CD4-positive, alpha-beta T cell (primary cell): Measurements from ENCODE around the gene CLOCK. TPM values are rescaled to one million over a fixed set of nuclear protein-coding genes. Genes with fewer than 3 reads are reported as not detected.

Experiments used
- ATAC-seq: fragments of 200-7000 bp; cut with Tn5 transposase; one replicate; pipeline ENCODE4 v1.10.0; 2022; ENCODE audit warnings: mild to moderate bottlenecking; ENCODE audit not compliant: poor library complexity
- CTCF ChIA-PET: fragments of 350-600 bp; sonication (Branson Sonifier 250); formaldehyde crosslinking; loops from one replicate; lab custom pipeline; 2021; ENCODE audit warnings: antibody characterized with exemption, inconsistent platforms; lab: Charles Lee
- POLR2A ChIA-PET: fragments of 350-600 bp; sonication (Branson Sonifier 250); formaldehyde crosslinking; loops from one replicate; lab custom pipeline; 2021; ENCODE audit warnings: antibody characterized with exemption, inconsistent platforms; lab: Charles Lee
- DNase-seq, 14 experiments: peaks; one replicate each; pipeline ENCODE4 v3.0.0-alpha.2; 2013 to 2020; ENCODE audit warnings: mixed read lengths in 2 of 14
- H3K27ac ChIP-seq, 2 donors: one replicate each; pipeline versions ENCODE4 v1.5.1 to v1.7.0; 2013; ENCODE audit warnings: low read length in 2 of 2, low read depth in 1 of 2, mild to moderate bottlenecking in 1 of 2
- H3K27me3 ChIP-seq, 2 experiments: 1 replicate in 1 of 2; 2 replicates in 1 of 2; pipeline versions ENCODE4 v1.6.1 to v1.7.0; 2013; ENCODE audit warnings: low read length in 2 of 2, control low read depth in 1 of 2, mild to moderate bottlenecking in 1 of 2, moderate library complexity in 1 of 2; ENCODE audit not compliant: insufficient read depth in 2 of 2, control insufficient read depth in 1 of 2
- H3K36me3 ChIP-seq: one replicate; pipeline ENCODE4 v1.6.1; 2013; ENCODE audit warnings: low read length, control low read depth; ENCODE audit not compliant: insufficient read depth
- H3K4me1 ChIP-seq: one replicate; pipeline ENCODE4 v1.6.1; 2013; ENCODE audit warnings: low read length, control low read depth; ENCODE audit not compliant: insufficient read depth
- H3K4me3 ChIP-seq: one replicate; pipeline ENCODE4 v1.5.1; 2013; ENCODE audit warnings: mild to moderate bottlenecking, low read length, moderate library complexity
- H3K9me3 ChIP-seq, 2 experiments: 1 replicate in 1 of 2; 2 replicates in 1 of 2; pipeline versions ENCODE4 v1.6.1 to v1.7.0; 2013; ENCODE audit warnings: low read length in 2 of 2, mild to moderate bottlenecking in 2 of 2, control low read depth in 1 of 2, moderate library complexity in 1 of 2; ENCODE audit not compliant: control insufficient read depth in 1 of 2, insufficient read depth in 1 of 2
- H3K27ac Mint-ChIP-seq: one replicate; pipeline ENCODE4 v1.8.0; 2020; ENCODE audit warnings: mixed read lengths
- H3K27me3 Mint-ChIP-seq: one replicate; pipeline ENCODE4 v1.8.0; 2021; ENCODE audit warnings: mixed read lengths
- H3K36me3 Mint-ChIP-seq: one replicate; pipeline ENCODE4 v1.8.0; 2021; ENCODE audit warnings: low read depth, mixed read lengths
- H3K4me1 Mint-ChIP-seq: one replicate; pipeline ENCODE4 v1.8.0; 2021; ENCODE audit warnings: low read depth, mixed read lengths
- H3K4me3 Mint-ChIP-seq: one replicate; pipeline ENCODE4 v1.8.0; 2020; ENCODE audit warnings: mild to moderate bottlenecking, mixed read lengths
- H3K9me3 Mint-ChIP-seq: one replicate; pipeline ENCODE4 v1.8.0; 2020; ENCODE audit warnings: mixed read lengths
- CTCF ChIP-seq: fragments of 200-600 bp; IDR thresholded peaks from one replicate; pipeline ENCODE4 v1.8.0; 2022; ENCODE audit warnings: antibody characterized with exemption, mild to moderate bottlenecking
- intact Hi-C, 2 experiments: fragments of 100-400 bp; cut with DNase I in 1 of 2; cut with micrococcal nuclease in 1 of 2; formaldehyde crosslinking; loops; one replicate each; pipeline versions ENCODE4 v1.15.1 to v1.9.0; 2023 to 2025; cut with DNase I, micrococcal nuclease
- total RNA-seq, 174 experiments: library from RNA in 2 of 174; stranded (reverse) in 2 of 174; gene quantifications; one replicate each; pipeline ENCODE4 v1.2.3 and lab custom pipeline; 2021 to 2026

CLOCK gene
- total RNA-seq, 2 experiments from 2014 or later: 4.9 to 5.6 TPM

- H3K27me3 ChIP-seq: no peaks in the 10 kb centered on the region
- H3K27ac Mint-ChIP-seq: peak overlapping the region; percentile 73
- peaks cover 6% of the 10 kb centered on the region for H3K36me3 ChIP-seq
- no peak for TF ChIP-seq CTCF
- POLR2A ChIA-PET: interaction anchor here (0.9 to 3.7 kb wide), 5 partner anchors 11 to 552 kb away, joined by 3 to 37 read pairs (median 7); partner anchors contain the start of genes CEP135, CLOCK and SRD5A3
- H3K4me3 Mint-ChIP-seq: peak overlapping the region; percentile 91
- H3K4me1 ChIP-seq: peaks cover 34% of the 10 kb centered on the region
- peak overlapping the region in 1 of 2 donors; percentile 5 for H3K27ac ChIP-seq
- no peaks in the 10 kb centered on the region for H3K9me3 ChIP-seq
- ATAC-seq: no peak
- CTCF ChIA-PET: no interaction called here
- H3K4me3 ChIP-seq: peak overlapping the region; percentile 79
- no peaks in the 10 kb centered on the region for H3K9me3 Mint-ChIP-seq
- H3K4me1 Mint-ChIP-seq: peaks cover 51% of the 10 kb centered on the region
- no peaks in the 10 kb centered on the region for H3K27me3 Mint-ChIP-seq
- H3K36me3 Mint-ChIP-seq: peaks cover 31% of the 10 kb centered on the region
- DNase-seq: peak in 1 of 14 experiments; percentile 6
- intact Hi-C loops: loop anchor here (2.0 to 5.0 kb wide), 3 partner anchors 45 to 458 kb away; partner anchors contain the start of gene EXOC1 (in 1 of the 2)
These were observed 149.6 kb downstream of the CLOCK start for GRCh38 chr4:55397126-55397436.

GRCh38 chr4:55396308-55397125 lies 150.2 kb downstream of the CLOCK start:
- intact Hi-C loops: loop anchor here (2.0 to 5.0 kb wide), 3 partner anchors 46 to 458 kb away; partner anchors contain the start of gene EXOC1 (in 1 of the 2)
- H3K4me3 Mint-ChIP-seq: peak overlapping the region; percentile 91
- Histone ChIP-seq H3K9me3 (no peaks in the 10 kb centered on the region), H3K27me3 (no peaks in the 10 kb centered on the region), H3K4me3 (peak overlapping the region; percentile 79), H3K27ac (peak overlapping the region; percentile 73 to 94), H3K4me1 (peaks cover 34% of the 10 kb centered on the region), H3K36me3 (peaks cover 6% of the 10 kb centered on the region)
- POLR2A ChIA-PET: interaction anchor here (0.9 to 3.7 kb wide), 6 partner anchors 10 to 552 kb away, joined by 3 to 37 read pairs (median 6); partner anchors contain the start of genes CEP135, CLOCK and SRD5A3
- H3K4me1 Mint-ChIP-seq: peaks cover 51% of the 10 kb centered on the region
- peak overlapping the region; percentile 73 for H3K27ac Mint-ChIP-seq
- H3K9me3 Mint-ChIP-seq: no peaks in the 10 kb centered on the region
- peaks cover 31% of the 10 kb centered on the region for H3K36me3 Mint-ChIP-seq
- no peak for TF ChIP-seq CTCF
- H3K27me3 Mint-ChIP-seq: no peaks in the 10 kb centered on the region
- CTCF ChIA-PET: interaction anchor here (1.0 to 1.8 kb wide), 3 partner anchors 12 to 158 kb away, joined by 3 to 11 read pairs (median 4); partner anchors contain the start of gene SRD5A3
- ATAC-seq: no peak
- peak in 11 of 14 experiments; percentile 3 to 51 (median 22) for DNase-seq

GRCh38 chr4:55395529-55396307 lies 151.0 kb downstream of the CLOCK start, which contains the start of gene TMEM165:
Gene TMEM165 (plus strand): TSS chr4:55395957. CDS start chr4:55396190, 233 bp downstream.
- peaks cover 44% of the 10 kb centered on the region for H3K4me1 Mint-ChIP-seq
- Histone ChIP-seq H3K27ac (peak within 1 kb of the TSS; percentile 73 to 94), H3K36me3 (peaks cover under 1% of the 10 kb centered on the region), H3K27me3 (no peaks in the 10 kb centered on the region), H3K4me1 (peaks cover 34% of the 10 kb centered on the region), H3K9me3 (no peaks in the 10 kb centered on the region), H3K4me3 (peak within 1 kb of the TSS; percentile 79)
- ChIA-PET POLR2A (interaction anchor here (0.6 to 3.7 kb wide), 17 partner anchors 10 to 1564 kb away, joined by 3 to 37 read pairs (median 3); partner anchors contain the start of genes CLOCK, PPAT, REST and SRD5A3), CTCF (interaction anchor here (1.0 to 1.8 kb wide), 8 partner anchors 10 to 159 kb away, joined by 3 to 11 read pairs (median 4); partner anchors contain the start of gene SRD5A3)
- ATAC-seq: peak; percentile 93
- no peak for TF ChIP-seq CTCF
- H3K9me3 Mint-ChIP-seq: no peaks in the 10 kb centered on the region
- peaks cover 27% of the 10 kb centered on the region for H3K36me3 Mint-ChIP-seq
- peak within 1 kb of the TSS; percentile 97 for H3K4me3 Mint-ChIP-seq
- peak; percentile 77 to 94 (median 84) for DNase-seq
- H3K27me3 Mint-ChIP-seq: no peaks in the 10 kb centered on the region
- intact Hi-C loops: loop anchor here (1.0 to 5.0 kb wide), 6 partner anchors 47 to 459 kb away; partner anchors contain the start of genes CLOCK (in 2 of the 2), EXOC1 (in 1 of the 2) and SRD5A3 (in 1 of the 2)
- peak within 1 kb of the TSS; percentile 89 for H3K27ac Mint-ChIP-seq
